Activated CD8-positive, alpha-beta memory T cell treated with anti-CD3 and anti-CD28 coated beads for 36 hours (primary cell): ENCODE data around the gene TRIOBP. TPM values are rescaled to one million over a fixed set of nuclear protein-coding genes. Genes with fewer than 3 reads are reported as not detected.
"Not testable (repeated sequence)": the region's sequence is repeated elsewhere in the genome, so short reads cannot be mapped to it uniquely, and the experiment has no call there.

Experiments
- CTCF ChIA-PET: fragments of 350-600 bp; sonication (Branson Sonifier 250); formaldehyde crosslinking; loops from one replicate; lab custom pipeline; 2021; ENCODE audit warnings: antibody characterized with exemption; lab: Charles Lee
- POLR2A ChIA-PET: fragments of 350-600 bp; sonication (Branson Sonifier 250); formaldehyde crosslinking; loops from one replicate; lab custom pipeline; 2021; ENCODE audit warnings: antibody characterized with exemption; lab: Charles Lee
- total RNA-seq, 2 experiments: library from RNA; stranded (reverse); gene quantifications; one replicate each; pipeline ENCODE4 v1.2.3, GENCODE V29; 2021

TRIOBP gene
- total RNA-seq, 2 experiments from 2014 or later: 24.1 to 24.8 TPM

DNA sequence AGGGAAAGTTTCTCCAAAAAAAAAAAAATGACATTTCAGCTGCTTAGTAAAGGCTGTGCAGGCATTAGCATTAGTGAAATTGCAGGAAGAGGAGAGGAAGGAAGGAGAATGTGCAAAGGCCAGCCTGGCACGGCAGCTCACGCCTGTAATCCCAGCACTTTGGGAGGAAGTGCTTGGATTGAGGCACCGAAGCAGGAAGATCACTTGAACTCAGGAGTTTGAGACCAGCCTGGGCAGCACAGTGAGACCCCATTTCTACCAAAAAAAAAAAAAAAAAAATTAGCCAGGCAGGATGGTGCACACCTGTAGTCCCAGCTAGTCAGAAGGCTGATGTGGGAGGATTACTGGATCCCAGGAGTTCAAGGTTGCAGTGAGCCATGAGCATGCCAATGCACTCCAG lies 7.8 kb downstream of the TRIOBP start:
- POLR2A ChIA-PET: interaction anchor here (0.8 kb wide), 1 partner anchor 54 kb away, joined by 7 read pairs; no protein-coding TSS in a partner anchor

GRCh38 chr22:37705205-37705604 lies 8.4 kb downstream of the TRIOBP start:
- CTCF ChIA-PET: no interaction called here
- POLR2A ChIA-PET: no interaction called here

More for the DNA sequence above, 7.8 kb downstream of the TRIOBP start:
- CTCF ChIA-PET: no interaction called here

GRCh38 chr22:37708580-37709444 lies 12.0 kb downstream of the TRIOBP start:
- ChIA-PET CTCF (no interaction called here), POLR2A (no interaction called here)

- ChIA-PET CTCF (no interaction called here), POLR2A (no interaction called here)
These were observed 12.6 kb downstream of the TRIOBP start for GRCh38 chr22:37709445-37709765.

GRCh38 chr22:37710675-37711074 lies 13.8 kb downstream of the TRIOBP start:
- POLR2A ChIA-PET: no interaction called here
- CTCF ChIA-PET: no interaction called here

DNA sequence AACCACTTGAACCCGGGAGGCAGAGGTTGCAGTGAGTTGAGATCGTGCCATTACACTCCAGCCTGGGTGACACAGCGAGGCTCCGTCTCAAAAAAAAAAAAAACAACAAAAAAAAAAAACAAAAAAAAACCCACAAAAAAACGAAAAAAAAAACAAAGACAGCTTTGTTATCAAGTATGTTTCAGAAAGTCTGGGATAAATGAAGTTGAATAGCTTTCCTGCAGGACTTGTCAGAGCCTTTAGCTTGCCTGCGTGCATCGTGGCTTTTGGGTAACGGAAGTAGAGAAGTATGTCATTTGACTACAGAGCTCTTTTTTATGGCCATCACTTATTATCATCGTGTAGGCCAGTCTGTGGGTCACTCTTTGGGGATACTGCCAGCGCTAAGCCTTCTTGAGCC lies 14.6 kb downstream of the TRIOBP start:
- ChIA-PET CTCF (no interaction called here), POLR2A (interaction anchor here (0.7 kb wide), 2 partner anchors 16 to 225 kb away, joined by 4 to 5 read pairs; no protein-coding TSS in a partner anchor)

GRCh38 chr22:37713761-37714160 lies 16.9 kb downstream of the TRIOBP start:
- CTCF ChIA-PET: no interaction called here
- POLR2A ChIA-PET: no interaction called here

DNA sequence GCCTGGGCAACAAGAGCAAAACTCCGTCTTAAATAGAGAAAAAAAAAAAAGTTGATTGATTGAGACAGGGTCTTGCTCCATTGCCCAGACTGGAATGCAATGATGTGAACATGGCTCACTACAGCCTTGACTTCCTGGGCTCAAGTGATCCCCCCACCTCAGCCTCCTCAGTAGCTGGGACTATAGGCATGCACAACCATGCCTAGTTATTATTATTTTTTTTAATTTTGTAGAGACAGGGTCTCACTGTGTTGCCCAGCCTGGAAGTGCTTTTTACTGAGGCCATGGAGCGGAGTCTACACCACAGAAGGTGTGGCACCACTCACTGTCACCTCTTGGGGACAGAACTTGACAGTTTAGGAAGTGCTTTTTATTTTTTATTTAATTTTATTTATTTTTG lies 17.8 kb downstream of the TRIOBP start:
- POLR2A ChIA-PET: no interaction called here

GRCh38 chr22:37715760-37716159 lies 18.9 kb downstream of the TRIOBP start:
- CTCF ChIA-PET: no interaction called here
- POLR2A ChIA-PET: no interaction called here

More for the DNA sequence above, 17.8 kb downstream of the TRIOBP start:
- CTCF ChIA-PET: no interaction called here

- ChIA-PET CTCF (no interaction called here), POLR2A (no interaction called here)
These were observed 19.9 kb downstream of the TRIOBP start for GRCh38 chr22:37716708-37717107.

DNA sequence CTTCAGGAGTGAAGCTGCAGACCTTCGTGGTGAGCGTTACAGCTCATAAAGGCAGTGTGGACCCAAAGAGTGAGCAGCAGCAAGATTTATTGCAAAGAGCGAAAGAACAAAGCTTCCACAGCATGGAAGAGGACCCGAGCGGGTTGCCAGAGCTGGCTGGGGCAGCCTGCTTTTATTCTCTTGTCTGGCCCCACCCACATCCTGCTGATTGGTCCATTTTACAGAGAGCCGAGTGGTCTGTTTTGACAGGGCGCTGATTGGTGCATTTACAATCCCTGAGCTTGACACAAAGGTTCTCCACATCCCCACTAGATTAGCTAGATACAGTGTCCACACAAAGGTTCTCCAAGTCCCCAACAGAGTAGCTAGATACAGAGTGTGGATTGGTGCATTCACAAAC lies 20.4 kb downstream of the TRIOBP start:
- CTCF ChIA-PET, POLR2A ChIA-PET: not testable (repeated sequence)

- CTCF ChIA-PET, POLR2A ChIA-PET: not testable (repeated sequence)
These were observed 21.0 kb downstream of the TRIOBP start for GRCh38 chr22:37717746-37718305.

GRCh38 chr22:37725551-37726240 lies 28.8 kb downstream of the TRIOBP start:
- CTCF ChIA-PET: no interaction called here
- POLR2A ChIA-PET: no interaction called here

- CTCF ChIA-PET: no interaction called here
- POLR2A ChIA-PET: no interaction called here
These were observed 29.5 kb downstream of the TRIOBP start for GRCh38 chr22:37726241-37726887.

- POLR2A ChIA-PET: no interaction called here
- CTCF ChIA-PET: no interaction called here
These were observed 31.8 kb downstream of the TRIOBP start for GRCh38 chr22:37728620-37729019.

DNA sequence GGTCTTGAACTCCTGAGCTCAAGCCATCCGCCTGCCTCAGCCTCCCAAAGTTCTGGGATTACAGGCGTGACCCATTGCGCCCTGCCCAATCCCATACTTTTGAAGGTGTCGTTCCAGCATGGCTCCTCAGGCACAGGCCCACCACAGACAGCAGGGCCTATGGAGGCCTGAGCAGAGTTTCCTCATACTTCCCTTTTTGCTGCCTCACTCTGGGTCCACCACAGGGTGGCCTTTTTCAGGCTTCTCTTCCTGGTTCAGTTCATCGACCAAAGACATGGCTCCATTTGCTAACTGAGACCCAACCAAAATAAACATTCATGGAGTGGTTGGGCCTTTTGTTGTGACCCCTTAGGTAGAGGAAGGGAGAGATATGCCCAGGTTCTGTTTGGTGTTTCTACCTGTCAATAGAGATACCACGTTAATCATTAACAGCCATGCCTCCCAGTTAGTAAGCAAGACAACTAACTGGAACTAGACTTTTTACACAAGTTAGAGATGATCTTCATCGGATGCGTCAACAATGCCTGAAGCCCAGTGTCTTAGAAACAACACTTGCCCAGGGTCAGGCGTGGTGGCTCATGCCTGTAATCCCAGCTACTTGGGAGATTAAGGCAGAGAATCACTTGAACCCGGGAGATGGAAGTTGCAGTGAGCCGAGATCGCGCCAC lies 35.1 kb downstream of the TRIOBP start:
- POLR2A ChIA-PET: no interaction called here
- CTCF ChIA-PET: interaction anchor here (0.7 kb wide), 1 partner anchor 24 kb away, joined by 4 read pairs; no protein-coding TSS in a partner anchor

DNA sequence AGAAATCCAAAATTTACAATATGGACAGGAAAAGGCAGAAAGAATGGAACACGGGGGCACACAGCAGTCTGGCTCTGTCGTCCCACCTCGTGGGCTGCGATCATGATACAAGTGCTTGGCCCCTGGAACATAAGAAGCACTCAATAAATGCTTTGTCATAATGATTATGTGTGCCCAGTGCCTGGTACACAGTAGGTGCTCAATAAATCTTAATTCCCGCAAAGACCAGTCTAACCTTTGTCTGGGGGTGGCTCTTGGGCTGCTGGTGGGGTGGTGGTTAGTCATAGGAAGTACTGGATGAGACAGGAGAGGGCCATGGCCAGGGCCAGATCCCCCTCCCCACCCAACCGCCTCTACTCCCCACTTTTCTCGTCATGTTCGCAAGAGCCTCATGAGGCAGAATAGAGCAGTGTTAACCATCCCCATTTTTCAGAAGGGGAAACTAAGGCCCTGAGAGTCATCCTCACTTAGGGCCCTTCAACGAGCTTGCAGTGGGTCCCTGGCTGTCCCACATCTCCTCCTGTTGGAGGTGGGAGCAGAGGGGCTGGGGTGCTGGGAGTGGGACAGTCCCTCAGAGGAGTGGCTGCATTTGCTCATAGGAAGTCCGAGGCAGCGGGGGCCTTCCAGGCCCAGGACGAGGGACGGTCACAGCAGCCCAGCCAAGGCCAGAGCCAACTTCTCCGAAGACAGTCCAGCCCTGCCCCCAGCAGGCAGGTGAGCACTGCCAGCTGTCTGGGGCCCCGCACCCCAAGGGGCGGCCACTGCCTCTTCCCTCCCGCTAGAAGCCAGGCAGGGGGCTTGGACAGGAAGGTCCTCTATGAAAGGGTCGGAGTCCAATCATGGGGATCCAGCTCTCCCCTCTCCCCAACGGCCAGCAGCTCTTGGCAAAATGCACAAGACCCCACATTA lies 36.1 kb downstream of the TRIOBP start:
- ChIA-PET POLR2A (interaction anchor here (0.6 kb wide), 1 partner anchor 888 kb away, joined by 4 read pairs; no protein-coding TSS in a partner anchor), CTCF (no interaction called here)
